ENCODE data around the gene LIMCH1. TPM values are rescaled to one million over a fixed set of nuclear protein-coding genes. Genes with fewer than 3 reads are reported as not detected.
"Not testable (repeated sequence)": the region's sequence is repeated elsewhere in the genome, so short reads cannot be mapped to it uniquely, and the experiment has no call there.

LIMCH1 gene
- total RNA-seq, 1 donor from 2014 or later, result 87.2 TPM

- H3K27ac ChIP-seq (ENCODE audit: low read depth, low read length); H3K36me3 ChIP-seq (ENCODE audit: control insufficient read depth in 3 of 3, insufficient read depth in 3 of 3, low read length in 3 of 3); H3K9ac ChIP-seq (ENCODE audit: low read depth in 1 of 3, low read length in 3 of 3); H3K9me3 ChIP-seq (ENCODE audit: control insufficient read depth in 3 of 3, low read length in 3 of 3); H3K4me3 ChIP-seq (ENCODE audit: low read length in 3 of 3); H3K4me1 ChIP-seq (ENCODE audit: control insufficient read depth in 3 of 3, insufficient read depth in 3 of 3, low read length in 3 of 3): not testable (repeated sequence)
- peaks cover 7 to 14% (median 8%) of the 10 kb centered on the region in 3 donors for H3K27me3 ChIP-seq (ENCODE audit: control insufficient read depth in 3 of 3, insufficient read depth in 3 of 3, low read length in 3 of 3)
Observed at GRCh38 chr4:41737491-41737890, 199.5 kb downstream of the LIMCH1 start.

GRCh38 chr4:41741354-41741753 lies 203.4 kb downstream of the LIMCH1 start:
- Histone ChIP-seq H3K27ac (ENCODE audit: low read depth, low read length) (no peak overlapping the region), H3K9ac (ENCODE audit: low read depth in 1 of 3, low read length in 3 of 3) (no peak overlapping the region), H3K9me3 (ENCODE audit: control insufficient read depth in 3 of 3, low read length in 3 of 3) (no peaks in the 10 kb centered on the region), H3K4me1 (ENCODE audit: control insufficient read depth in 3 of 3, insufficient read depth in 3 of 3, low read length in 3 of 3) (no peaks in the 10 kb centered on the region), H3K36me3 (ENCODE audit: control insufficient read depth in 3 of 3, insufficient read depth in 3 of 3, low read length in 3 of 3) (no peaks in the 10 kb centered on the region), H3K4me3 (ENCODE audit: low read length in 3 of 3) (no peak overlapping the region), H3K27me3 (ENCODE audit: control insufficient read depth in 3 of 3, insufficient read depth in 3 of 3, low read length in 3 of 3) (peaks cover 33 to 40% (median 36%) of the 10 kb centered on the region in 3 donors)

GRCh38 chr4:41744572-41745291 lies 206.8 kb downstream of the LIMCH1 start:
- Histone ChIP-seq H3K27me3 (ENCODE audit: control insufficient read depth in 3 of 3, insufficient read depth in 3 of 3, low read length in 3 of 3) (peaks cover 64 to 66% (median 64%) of the 10 kb centered on the region in 3 donors), H3K36me3 (ENCODE audit: control insufficient read depth in 3 of 3, insufficient read depth in 3 of 3, low read length in 3 of 3) (no peaks in the 10 kb centered on the region), H3K27ac (ENCODE audit: low read depth, low read length) (no peak overlapping the region), H3K9me3 (ENCODE audit: control insufficient read depth in 3 of 3, low read length in 3 of 3) (no peaks in the 10 kb centered on the region), H3K4me3 (ENCODE audit: low read length in 3 of 3) (no peak overlapping the region), H3K4me1 (ENCODE audit: control insufficient read depth in 3 of 3, insufficient read depth in 3 of 3, low read length in 3 of 3) (peaks cover 0 to 6% (median 6%) of the 10 kb centered on the region in 3 donors), H3K9ac (ENCODE audit: low read depth in 1 of 3, low read length in 3 of 3) (no peak overlapping the region)

GRCh38 chr4:41745292-41746024 lies 207.5 kb downstream of the LIMCH1 start:
- H3K4me3 ChIP-seq (ENCODE audit: low read length in 3 of 3), result no peak overlapping the region
- no peak overlapping the region for H3K27ac ChIP-seq (ENCODE audit: low read depth, low read length)
- no peak overlapping the region for H3K9ac ChIP-seq (ENCODE audit: low read depth in 1 of 3, low read length in 3 of 3)
- peaks cover 0 to 10% (median 6%) of the 10 kb centered on the region in 3 donors for H3K4me1 ChIP-seq (ENCODE audit: control insufficient read depth in 3 of 3, insufficient read depth in 3 of 3, low read length in 3 of 3)
- no peaks in the 10 kb centered on the region for H3K9me3 ChIP-seq (ENCODE audit: control insufficient read depth in 3 of 3, low read length in 3 of 3)
- H3K27me3 ChIP-seq (ENCODE audit: control insufficient read depth in 3 of 3, insufficient read depth in 3 of 3, low read length in 3 of 3), result peaks cover 70 to 72% (median 70%) of the 10 kb centered on the region in 3 donors
- H3K36me3 ChIP-seq (ENCODE audit: control insufficient read depth in 3 of 3, insufficient read depth in 3 of 3, low read length in 3 of 3), result no peaks in the 10 kb centered on the region

- Histone ChIP-seq H3K9ac (ENCODE audit: low read depth in 1 of 3, low read length in 3 of 3) (no peak overlapping the region), H3K9me3 (ENCODE audit: control insufficient read depth in 3 of 3, low read length in 3 of 3) (no peaks in the 10 kb centered on the region), H3K36me3 (ENCODE audit: control insufficient read depth in 3 of 3, insufficient read depth in 3 of 3, low read length in 3 of 3) (no peaks in the 10 kb centered on the region), H3K4me1 (ENCODE audit: control insufficient read depth in 3 of 3, insufficient read depth in 3 of 3, low read length in 3 of 3) (peaks cover 0 to 11% (median 10%) of the 10 kb centered on the region in 3 donors), H3K27ac (ENCODE audit: low read depth, low read length) (no peak overlapping the region), H3K27me3 (ENCODE audit: control insufficient read depth in 3 of 3, insufficient read depth in 3 of 3, low read length in 3 of 3) (peaks cover 75 to 78% (median 75%) of the 10 kb centered on the region in 3 donors), H3K4me3 (ENCODE audit: low read length in 3 of 3) (no peak overlapping the region)
Observed at GRCh38 chr4:41746025-41746439, 208.1 kb downstream of the LIMCH1 start.

GRCh38 chr4:41746440-41747229 lies 208.7 kb downstream of the LIMCH1 start:
- no peak overlapping the region for H3K9ac ChIP-seq (ENCODE audit: low read depth in 1 of 3, low read length in 3 of 3)
- no peak overlapping the region for H3K27ac ChIP-seq (ENCODE audit: low read depth, low read length)
- no peaks in the 10 kb centered on the region for H3K9me3 ChIP-seq (ENCODE audit: control insufficient read depth in 3 of 3, low read length in 3 of 3)
- no peak overlapping the region for H3K4me3 ChIP-seq (ENCODE audit: low read length in 3 of 3)
- H3K36me3 ChIP-seq (ENCODE audit: control insufficient read depth in 3 of 3, insufficient read depth in 3 of 3, low read length in 3 of 3), result no peaks in the 10 kb centered on the region
- peaks cover 81 to 84% (median 81%) of the 10 kb centered on the region in 3 donors for H3K27me3 ChIP-seq (ENCODE audit: control insufficient read depth in 3 of 3, insufficient read depth in 3 of 3, low read length in 3 of 3)
- H3K4me1 ChIP-seq (ENCODE audit: control insufficient read depth in 3 of 3, insufficient read depth in 3 of 3, low read length in 3 of 3), result peaks cover 0 to 17% (median 14%) of the 10 kb centered on the region in 3 donors

GRCh38 chr4:41747230-41748055 lies 209.5 kb downstream of the LIMCH1 start:
- Histone ChIP-seq H3K9ac (ENCODE audit: low read depth in 1 of 3, low read length in 3 of 3) (no peak overlapping the region), H3K27ac (ENCODE audit: low read depth, low read length) (no peak overlapping the region), H3K9me3 (ENCODE audit: control insufficient read depth in 3 of 3, low read length in 3 of 3) (no peaks in the 10 kb centered on the region), H3K36me3 (ENCODE audit: control insufficient read depth in 3 of 3, insufficient read depth in 3 of 3, low read length in 3 of 3) (no peaks in the 10 kb centered on the region), H3K4me1 (ENCODE audit: control insufficient read depth in 3 of 3, insufficient read depth in 3 of 3, low read length in 3 of 3) (peaks cover 0 to 17% (median 14%) of the 10 kb centered on the region in 3 donors), H3K27me3 (ENCODE audit: control insufficient read depth in 3 of 3, insufficient read depth in 3 of 3, low read length in 3 of 3) (peaks cover 85 to 92% (median 89%) of the 10 kb centered on the region in 3 donors), H3K4me3 (ENCODE audit: low read length in 3 of 3) (peak overlapping the region in 1 of 3 donors; percentile 52)

- Histone ChIP-seq H3K36me3 (ENCODE audit: control insufficient read depth in 3 of 3, insufficient read depth in 3 of 3, low read length in 3 of 3) (no peaks in the 10 kb centered on the region), H3K27me3 (ENCODE audit: control insufficient read depth in 3 of 3, insufficient read depth in 3 of 3, low read length in 3 of 3) (peaks cover 89 to 93% (median 91%) of the 10 kb centered on the region in 3 donors), H3K9me3 (ENCODE audit: control insufficient read depth in 3 of 3, low read length in 3 of 3) (no peaks in the 10 kb centered on the region), H3K4me3 (ENCODE audit: low read length in 3 of 3) (no peak overlapping the region), H3K9ac (ENCODE audit: low read depth in 1 of 3, low read length in 3 of 3) (no peak overlapping the region), H3K4me1 (ENCODE audit: control insufficient read depth in 3 of 3, insufficient read depth in 3 of 3, low read length in 3 of 3) (peaks cover 0 to 17% (median 14%) of the 10 kb centered on the region in 3 donors), H3K27ac (ENCODE audit: low read depth, low read length) (no peak overlapping the region)
Observed at GRCh38 chr4:41748074-41748570, 210.2 kb downstream of the LIMCH1 start.

All from skeletal muscle tissue (tissue), 4 donors.